ENCODE results near the gene SLC7A6.

The SLC7A6 gene

GRCh38 chr16:68297908-68298307 is 33.6 kb downstream of the SLC7A6 start:
- H3K27ac ChIP-seq = peak overlapping the region; percentile 80
- DNase-seq (ENCODE audit: low read depth, low spot score) = no peak

GRCh38 chr16:68298312-68298711 is 34.0 kb downstream of the SLC7A6 start:
- DNase-seq (ENCODE audit: low read depth, low spot score) = no peak
- peak overlapping the region; percentile 80 for H3K27ac ChIP-seq

DNA sequence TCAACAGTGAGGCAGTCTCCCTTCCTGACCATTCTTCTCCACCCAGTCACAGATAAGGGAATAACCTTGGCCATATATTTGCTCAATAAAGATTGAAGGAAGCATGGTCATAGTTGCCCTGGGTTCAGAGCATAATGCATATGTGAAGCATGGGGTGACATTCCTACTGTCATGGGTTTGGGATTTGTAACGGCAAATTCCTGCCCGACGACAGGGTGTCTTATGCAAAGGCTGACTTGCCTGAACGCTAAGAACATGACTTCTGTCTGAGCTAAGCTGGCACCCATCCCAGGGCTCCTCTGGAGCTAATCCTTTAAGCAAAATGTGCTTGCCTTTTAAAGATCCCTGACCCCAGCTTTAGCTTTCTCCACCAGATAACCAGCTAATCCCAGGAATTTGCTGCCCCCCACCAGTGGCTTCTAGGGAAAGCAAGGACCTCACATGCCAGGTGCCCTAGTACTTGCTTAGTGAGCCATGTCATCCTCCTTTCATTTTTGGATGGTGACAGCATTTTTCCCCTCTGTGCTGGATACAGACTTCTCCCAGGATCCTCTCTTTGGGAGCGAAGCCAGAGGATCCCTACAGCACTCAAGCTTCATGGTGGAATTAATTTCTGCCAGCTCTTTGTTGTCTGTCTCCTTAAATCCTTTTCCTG is 34.7 kb downstream of the SLC7A6 start:
- H3K27ac ChIP-seq = peak overlapping the region; percentile 80

DNA sequence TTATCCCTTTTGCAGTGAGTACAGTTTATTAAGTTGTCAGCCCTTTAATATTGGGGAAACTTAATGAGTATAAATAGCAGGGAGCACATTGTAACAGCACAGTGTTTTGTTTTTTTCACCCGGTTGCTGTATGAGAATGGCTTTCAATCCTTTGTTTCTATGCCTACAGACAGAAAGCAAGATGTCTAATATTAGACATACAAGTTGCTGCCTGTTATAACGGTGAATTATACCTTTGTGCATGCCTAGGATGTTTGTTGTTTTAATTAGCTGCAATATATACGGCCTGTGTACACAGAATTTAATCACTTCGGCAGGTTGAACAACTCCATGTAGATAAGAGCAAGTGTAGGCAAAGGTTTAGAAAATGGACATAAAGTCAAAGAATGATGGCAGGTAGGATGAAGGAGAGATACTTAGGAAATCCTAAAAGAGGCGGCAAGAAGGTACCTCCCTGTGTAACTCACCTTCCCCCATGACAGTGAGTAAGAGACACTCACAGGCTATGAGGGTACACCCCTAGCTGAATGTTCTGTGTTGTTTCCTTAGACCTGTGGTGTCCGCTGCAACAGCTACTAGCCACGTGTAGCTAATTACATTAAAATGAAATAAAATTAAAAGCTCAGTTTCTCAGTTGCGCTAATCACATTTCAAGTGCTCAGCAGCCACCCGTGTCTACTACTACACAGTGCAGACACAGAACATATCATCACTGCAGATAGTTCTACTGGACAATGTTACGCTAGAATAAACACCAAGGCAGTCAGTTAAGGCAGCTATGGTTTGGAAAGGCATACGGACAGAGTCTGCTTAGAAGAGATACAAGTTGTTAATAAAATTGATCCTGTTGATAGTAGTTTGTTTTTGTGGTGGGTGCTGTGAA is 35.5 kb downstream of the SLC7A6 start:
- DNase-seq (ENCODE audit: low read depth, low spot score) = peak; percentile 54
- H3K27ac ChIP-seq = peak overlapping the region; percentile 80

More for the DNA sequence above, 34.7 kb downstream of the SLC7A6 start:
- DNase-seq (ENCODE audit: low read depth, low spot score) = peak; percentile 62

DNA sequence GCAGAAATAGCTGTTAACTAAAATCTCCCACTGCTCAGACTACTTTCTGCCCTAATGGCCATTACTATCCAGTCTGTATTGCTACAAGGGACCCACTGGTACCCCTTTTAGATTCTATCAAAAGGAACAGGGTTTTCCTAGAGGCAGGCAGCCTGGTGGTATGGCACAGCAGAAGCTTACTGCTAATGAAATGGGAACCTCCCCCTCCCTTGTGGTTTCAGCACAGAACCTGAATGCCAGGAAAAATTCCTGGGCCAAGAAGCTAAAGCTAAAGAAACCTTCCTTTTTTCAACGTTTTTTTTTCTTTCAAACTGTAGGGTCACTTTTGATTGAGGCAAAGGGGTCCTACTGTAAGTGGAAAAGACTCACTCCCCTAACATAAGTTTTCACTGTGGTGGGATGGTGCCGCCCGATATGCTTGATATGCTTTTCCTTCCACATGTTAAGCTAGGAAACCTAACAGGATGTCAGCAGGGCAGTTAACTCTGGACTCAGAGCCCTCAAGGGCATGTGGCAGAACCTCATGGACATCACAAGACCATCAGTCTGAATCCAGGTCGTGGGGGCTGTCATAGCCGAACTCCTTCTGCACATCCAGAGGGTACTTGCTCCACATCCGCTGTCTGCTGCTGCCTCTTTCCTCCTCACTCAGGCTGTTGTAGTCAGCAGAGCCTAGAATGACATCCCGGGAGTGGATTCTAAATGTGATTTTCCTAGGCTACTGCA is 36.6 kb downstream of the SLC7A6 start:
- no peak for DNase-seq (ENCODE audit: low read depth, low spot score)
- peak overlapping the region; percentile 80 for H3K27ac ChIP-seq

DNA sequence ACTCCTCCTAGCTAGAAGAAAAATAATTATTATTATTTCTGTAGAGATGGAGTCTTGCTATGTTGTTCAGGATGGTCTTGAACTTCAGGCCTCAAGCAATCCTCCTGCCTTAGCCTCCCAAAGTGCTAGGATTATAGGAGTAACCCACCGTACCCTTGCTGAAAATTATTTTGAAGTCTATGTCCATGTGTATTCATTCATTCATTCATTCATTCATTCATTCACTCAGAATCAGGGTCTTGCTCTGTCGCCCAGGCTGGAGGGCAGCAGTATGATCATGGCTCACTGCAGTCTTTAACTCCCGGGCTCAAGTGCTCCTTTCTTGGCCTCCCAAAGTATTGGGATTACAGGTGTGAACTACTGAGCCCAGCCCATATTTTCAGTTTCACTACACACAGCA is 42.3 kb downstream of the SLC7A6 start:
- no peak for DNase-seq (ENCODE audit: low read depth, low spot score)
- no peak overlapping the region for H3K27ac ChIP-seq

- DNase-seq (ENCODE audit: low read depth, low spot score) = no peak
- no peak overlapping the region for H3K27ac ChIP-seq
Measured at GRCh38 chr16:68309799-68310198, 45.5 kb downstream of the SLC7A6 start.

DNA sequence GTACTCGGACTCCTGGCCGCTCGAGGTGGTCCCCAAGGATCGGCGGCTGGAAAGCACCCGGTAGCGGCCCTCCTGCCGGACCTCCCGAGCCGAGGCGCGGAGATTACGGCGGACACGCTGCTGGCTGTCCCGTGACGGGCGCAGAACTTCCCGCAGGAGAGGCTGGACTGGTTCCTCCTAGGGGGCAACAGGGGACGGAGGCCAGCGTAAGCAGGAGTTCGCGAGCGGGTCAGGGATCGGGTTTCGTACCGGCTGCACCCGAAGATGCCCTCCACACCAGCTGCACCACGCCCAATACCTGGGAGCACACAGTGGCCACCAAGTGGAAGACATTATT is 46.1 kb downstream of the SLC7A6 start:
- DNase-seq (ENCODE audit: low read depth, low spot score) = no peak
- peak overlapping the region; percentile 67 for H3K27ac ChIP-seq

DNA sequence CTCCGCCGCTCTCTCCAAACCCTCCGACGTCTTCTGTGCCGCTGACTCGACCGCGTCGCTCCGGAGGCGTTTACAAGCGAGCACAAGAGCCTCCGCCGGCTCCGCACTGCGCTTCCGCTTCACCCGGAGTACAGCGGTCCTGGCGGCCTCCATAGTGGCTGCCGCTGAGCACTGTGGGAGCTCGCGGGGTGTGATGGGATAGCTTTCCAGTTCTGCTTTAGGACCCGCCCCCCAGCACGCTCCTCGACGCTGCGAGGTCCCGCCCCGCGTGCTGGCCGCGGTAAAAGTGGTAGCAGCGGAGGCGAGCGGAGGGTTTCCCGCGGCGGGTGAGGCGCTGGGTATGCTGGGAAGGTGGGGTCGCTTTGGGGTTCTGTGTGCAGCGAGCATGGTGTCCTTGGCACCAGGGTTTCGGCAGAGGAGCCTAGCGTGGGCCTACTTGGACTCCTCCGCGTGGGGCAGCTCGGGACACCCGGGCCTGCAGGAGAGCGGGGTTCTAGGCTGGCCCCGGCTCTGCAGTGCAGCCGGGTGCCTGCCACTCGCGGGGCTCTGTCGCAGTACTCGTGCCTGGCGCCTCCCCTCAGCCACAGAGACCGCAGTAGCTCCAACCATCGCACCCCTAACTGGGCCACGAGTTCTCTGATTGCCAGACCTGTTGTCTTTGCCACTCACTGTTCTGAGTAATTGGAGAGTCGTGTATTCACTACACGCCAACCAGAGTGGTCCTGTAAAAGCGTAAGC is 46.6 kb downstream of the SLC7A6 start, which contains the start of the genes PRMT7 and SLC7A6OS:
TSS of gene PRMT7 (plus strand) at position 246 of the 738 bp plus-strand sequence. CDS start 4,961 bp downstream, outside the sequence.
TSS of gene SLC7A6OS (minus strand) at position 173 of the 738 bp plus-strand sequence. CDS start at position 153, 20 bp downstream.
- H3K27ac ChIP-seq = peak within 1 kb of the TSS; percentile 67
- DNase-seq (ENCODE audit: low read depth, low spot score) = peak; percentile 29

- no peak overlapping the region for H3K27ac ChIP-seq
Measured at GRCh38 chr16:68313116-68313515, 48.8 kb downstream of the SLC7A6 start.

DNA sequence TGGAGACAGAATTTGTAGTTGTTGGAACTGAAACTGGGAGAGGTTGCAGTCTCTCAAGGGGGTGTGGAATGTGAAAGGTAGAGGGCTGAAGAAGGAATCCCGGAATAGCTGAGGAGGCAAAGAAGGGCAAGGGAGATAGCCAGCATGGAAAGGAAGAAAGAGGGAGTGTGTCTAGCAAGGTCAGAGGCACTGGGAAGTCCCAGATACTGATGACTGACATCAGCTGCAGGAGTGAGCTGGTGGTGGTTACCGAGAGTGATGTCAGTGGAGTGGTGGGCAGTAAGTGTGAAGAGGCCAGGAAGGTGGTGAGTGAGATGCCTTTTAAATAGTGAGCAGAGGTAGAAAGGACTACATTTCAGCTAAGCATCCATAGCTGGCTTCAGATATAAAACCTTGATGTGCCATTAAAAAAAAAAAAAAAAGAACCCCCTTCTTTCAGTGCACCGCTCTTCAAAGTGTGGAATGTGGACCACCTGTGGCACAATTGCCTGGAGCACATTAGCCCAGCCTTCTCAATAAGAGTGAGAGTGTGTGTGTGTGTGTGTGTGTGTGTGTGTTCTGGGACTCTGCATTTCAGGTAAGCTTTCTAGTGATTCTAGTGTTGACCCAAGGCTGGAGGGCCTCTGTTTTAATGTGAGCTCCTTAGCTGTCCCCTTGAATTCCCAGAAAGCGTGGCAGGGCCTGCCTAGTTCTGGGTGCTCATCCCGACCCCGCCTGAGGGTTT is 55.0 kb downstream of the SLC7A6 start:
- DNase-seq (ENCODE audit: low read depth, low spot score) = no peak
- no peak overlapping the region for H3K27ac ChIP-seq

More at GRCh38 chr16:68313116-68313515, 48.8 kb downstream of the SLC7A6 start:
- no peak for DNase-seq (ENCODE audit: low read depth, low spot score)

GRCh38 chr16:68324336-68324735 is 60.0 kb downstream of the SLC7A6 start:
- H3K27ac ChIP-seq = no peak overlapping the region
- DNase-seq (ENCODE audit: low read depth, low spot score) = no peak

DNA sequence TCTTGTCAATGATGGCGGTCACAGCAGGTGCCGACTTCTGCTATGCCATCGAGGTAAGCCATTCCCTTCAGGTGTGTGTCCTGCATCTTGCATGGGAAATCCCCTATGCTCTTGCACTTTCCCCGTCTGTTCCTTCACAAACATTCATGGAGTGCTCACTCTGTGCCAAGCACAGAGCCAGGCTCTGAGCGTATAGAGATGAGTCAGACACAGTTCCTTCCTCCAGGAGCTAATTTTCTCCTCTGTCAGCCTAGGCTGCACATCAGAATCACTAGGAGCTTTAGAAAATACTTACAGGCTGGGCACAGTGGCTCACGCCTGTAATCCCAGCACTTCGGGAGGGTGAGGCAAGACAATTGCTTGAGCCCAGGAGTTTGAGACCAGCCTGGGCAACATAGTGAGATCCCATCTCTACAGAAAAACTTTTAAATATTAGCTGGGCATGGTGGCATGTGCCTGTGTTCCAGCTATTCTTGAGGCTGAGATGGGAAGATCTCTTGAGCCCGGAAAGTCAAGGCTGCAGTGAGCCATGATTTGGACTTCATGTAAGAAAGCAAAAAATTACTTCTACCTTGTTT is 60.5 kb downstream of the SLC7A6 start:
- no peak for DNase-seq (ENCODE audit: low read depth, low spot score)
- H3K27ac ChIP-seq = no peak overlapping the region

- H3K27ac ChIP-seq = no peak overlapping the region
- peak; percentile 58 for DNase-seq (ENCODE audit: low read depth, low spot score)
Measured at GRCh38 chr16:68328151-68328859, 64.0 kb downstream of the SLC7A6 start.

- no peak overlapping the region for H3K27ac ChIP-seq
- DNase-seq (ENCODE audit: low read depth, low spot score) = no peak
Measured at GRCh38 chr16:68328860-68329390, 64.6 kb downstream of the SLC7A6 start.

GRCh38 chr16:68331879-68332410 is 67.6 kb downstream of the SLC7A6 start:
- no peak for DNase-seq (ENCODE audit: low read depth, low spot score)
- no peak overlapping the region for H3K27ac ChIP-seq

DNA sequence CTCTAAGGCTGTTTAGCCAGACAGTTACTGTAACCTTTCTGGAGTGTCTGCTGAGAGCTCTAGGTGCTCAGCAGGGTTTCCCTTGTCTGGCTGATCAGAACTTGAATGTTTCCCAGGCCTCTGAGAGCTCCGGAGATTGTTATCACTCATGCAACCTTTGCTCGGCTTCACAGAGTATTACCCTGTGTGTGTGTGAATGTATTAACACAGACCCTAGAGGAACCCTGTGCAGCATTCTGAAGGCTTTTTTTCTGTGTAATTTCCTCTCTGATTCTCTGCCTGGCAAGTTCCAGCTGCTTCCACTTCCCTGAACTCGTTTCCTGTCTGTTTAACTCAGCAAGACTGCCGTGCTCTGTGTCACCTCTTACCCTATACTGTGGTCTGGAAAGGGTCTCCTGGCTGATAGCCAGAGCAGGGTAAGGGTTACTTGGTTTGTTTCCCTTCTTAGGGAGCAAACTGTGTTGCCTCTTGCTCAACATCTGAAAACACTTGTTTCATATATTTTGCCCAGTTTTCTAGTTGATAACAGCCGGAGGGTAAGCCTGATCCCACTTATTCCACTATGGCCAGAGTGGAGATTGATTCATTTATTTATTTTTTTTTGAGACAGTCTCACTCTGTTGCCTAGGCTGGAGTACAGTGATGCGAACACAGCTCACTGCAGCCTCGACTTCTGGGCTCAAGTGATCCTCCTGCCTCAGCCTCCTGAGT is 68.2 kb downstream of the SLC7A6 start:
- no peak overlapping the region for H3K27ac ChIP-seq
- no peak for DNase-seq (ENCODE audit: low read depth, low spot score)

Data from epithelial cell of prostate (primary cell).